ENCODE results near the gene TNS1. TPM values are rescaled to one million over a fixed set of nuclear protein-coding genes. Genes with fewer than 3 reads are reported as not detected.

Gene TNS1
- total RNA-seq, 1 donor from 2014 or later: 449 TPM

DNA sequence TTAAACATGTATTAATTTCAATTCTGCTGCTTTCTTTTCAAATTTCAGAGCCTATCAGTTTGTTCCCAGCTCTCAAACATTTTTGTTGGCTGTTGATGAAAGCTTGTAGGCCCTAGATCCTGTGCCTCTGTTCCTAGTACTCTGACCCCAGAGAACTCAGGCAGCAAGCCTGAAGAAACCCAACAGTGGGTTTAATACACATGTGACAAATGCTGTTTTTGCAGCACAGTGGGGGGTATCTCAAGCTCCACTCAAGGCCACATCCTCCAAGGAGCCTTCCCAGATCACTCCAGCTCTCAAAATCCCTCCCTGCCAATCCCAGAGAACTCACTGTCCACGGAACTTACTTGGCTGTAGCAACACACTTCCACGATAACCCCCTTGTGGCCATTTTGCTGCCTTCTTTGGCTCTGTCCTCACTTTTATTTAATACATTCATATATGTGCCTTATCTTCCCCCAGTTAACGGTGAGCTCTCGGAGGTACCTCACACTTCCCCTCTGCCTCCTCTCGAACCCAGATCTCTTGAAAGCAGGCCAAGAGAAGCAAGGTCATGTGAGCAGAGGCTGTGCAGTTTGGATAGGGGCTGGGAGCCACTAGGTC lies 122.4 kb downstream of the TNS1 start:
- DNase-seq (ENCODE audit: low spot score): no peak

DNA sequence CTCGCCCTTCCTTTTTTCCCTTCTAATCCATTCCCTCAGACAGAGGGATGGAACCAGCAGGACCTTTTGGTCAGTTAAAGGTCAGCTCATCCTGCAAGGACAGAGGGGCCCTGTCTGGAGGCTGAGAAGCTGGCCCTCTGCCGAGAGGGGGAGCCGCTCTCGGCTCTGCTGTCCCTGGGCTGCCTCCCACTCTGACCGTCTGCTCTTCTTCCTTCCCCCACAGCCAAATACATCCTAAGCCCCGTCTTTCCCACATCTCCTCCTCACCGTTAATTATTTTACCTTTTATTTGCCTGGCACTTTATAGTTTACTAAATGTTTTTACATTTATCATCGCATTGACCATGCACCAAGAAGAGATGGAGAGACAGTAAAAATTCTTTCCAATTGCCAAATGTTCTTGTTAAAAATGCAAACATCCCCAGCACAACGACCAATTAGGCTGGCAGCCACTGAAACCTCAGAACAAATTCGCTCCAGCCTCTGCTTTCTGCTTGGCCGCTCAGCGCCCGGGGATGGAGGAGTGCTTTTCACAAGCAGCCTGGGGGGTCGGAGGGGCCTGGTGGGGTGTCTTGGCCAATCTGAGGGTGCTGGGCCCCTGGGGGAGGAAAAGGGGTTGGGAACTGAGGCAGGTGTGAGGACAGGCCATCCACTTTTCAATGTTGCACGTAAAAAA lies 123.7 kb downstream of the TNS1 start:
- no peak for DNase-seq (ENCODE audit: low spot score)

DNA sequence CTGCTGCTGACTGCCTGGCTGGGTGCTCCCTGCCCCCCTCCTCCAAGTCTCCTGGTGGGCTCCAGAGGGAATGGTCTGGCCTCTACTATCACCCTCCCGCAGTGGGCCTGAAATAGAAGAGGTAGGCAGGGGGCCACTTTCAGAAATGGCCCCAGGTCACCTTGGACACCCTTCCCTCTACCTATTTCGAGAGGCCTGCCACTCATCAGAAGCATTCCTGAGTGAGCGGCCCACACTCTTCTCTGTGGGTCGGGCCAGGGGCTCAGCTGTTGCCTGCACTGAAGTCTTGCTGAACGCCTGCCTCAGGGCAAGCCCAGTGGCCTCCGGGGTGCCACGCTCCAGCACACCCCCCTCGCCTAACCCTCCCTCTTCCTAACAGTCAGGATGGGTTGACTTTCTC lies 124.9 kb downstream of the TNS1 start:
- DNase-seq (ENCODE audit: low spot score): no peak

DNA sequence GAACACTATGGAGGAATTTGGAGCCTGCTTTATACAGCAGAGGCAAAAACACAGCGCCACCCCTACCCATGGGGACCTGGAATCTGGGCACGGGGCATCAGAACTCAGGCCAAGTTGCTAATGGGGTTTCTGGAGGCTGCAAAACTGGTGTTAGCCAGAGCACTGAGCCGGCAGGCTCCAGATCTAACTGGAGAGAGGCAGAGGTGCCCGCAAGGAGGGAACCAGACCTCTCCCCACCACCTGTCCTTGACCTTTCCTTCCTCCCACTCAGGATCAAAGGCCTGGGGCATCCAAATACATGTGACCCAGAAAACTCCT lies 126.6 kb downstream of the TNS1 start:
- DNase-seq (ENCODE audit: low spot score): no peak

DNA sequence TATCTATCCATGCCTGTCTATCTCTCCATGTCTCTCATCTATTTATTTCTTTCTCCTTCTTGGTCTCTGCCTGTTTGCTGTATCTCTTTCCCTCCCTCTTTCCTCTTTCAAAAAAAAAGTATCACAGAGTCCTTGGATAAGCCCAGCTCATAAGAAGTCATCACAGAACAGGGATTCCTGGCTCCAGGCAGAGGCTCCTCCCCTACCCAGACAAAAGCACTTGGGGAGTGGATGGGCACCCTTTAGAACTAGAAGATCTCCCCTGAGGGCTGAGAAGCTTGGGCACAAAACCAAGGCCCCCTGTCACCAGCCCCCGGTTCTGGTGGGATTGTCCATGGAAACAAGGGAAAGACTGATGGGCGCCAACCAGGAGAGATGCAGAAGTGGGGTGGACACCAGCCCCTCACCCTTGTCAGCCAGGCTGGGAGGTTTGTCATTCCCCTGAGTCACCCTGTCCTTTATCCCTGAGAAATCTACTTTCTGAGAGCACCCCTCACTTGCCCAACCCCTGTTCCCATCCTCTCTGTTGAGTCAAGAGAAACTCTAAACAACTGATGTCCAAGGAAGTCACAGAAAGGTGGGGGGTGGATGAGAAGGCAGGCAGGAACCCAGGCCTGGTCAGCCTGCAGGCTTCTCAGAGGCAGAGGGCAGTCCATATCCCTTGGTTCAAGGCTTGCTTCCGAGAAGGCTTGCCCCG lies 127.1 kb downstream of the TNS1 start:
- DNase-seq (ENCODE audit: low spot score): no peak

DNA sequence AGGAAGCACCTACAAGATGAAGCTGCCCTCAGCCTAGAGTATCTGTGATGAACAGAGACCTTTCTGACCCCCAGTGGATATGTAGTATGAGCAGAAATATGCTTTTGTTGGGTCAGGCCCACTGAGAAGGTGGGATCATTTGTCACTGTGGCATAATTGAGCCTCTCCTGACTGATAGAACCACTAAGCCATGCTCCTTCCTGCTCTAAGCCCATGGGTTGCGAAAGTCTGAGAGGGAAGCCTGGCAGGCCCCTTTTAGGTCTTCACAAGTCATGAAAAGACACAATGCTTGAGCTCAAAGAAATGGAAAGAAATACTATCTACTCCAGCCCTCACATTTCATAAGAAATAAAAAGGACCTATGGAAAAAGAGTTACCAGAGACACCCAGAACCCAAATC lies 127.7 kb downstream of the TNS1 start:
- no peak for DNase-seq (ENCODE audit: low spot score)

DNA sequence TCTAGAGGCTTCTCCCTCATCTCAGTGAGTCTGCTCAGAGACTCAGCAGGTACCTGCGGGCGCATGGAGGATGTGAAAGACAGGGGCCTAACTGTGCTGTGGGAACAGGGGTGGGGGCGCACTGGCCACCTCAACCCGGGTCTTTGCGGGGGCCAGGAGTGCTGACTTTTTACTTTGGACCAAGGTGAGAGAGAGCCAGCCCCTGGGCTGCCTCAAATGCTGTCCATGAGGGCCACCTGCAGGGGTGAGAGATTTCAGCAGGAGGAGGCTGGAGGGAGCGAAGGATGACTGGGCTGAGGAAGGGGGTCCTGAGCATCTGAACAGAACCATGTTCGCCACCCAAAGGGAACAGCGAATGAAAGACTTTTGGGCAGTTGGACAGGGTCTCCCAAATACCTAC lies 129.4 kb downstream of the TNS1 start:
- no peak for DNase-seq (ENCODE audit: low spot score)

DNA sequence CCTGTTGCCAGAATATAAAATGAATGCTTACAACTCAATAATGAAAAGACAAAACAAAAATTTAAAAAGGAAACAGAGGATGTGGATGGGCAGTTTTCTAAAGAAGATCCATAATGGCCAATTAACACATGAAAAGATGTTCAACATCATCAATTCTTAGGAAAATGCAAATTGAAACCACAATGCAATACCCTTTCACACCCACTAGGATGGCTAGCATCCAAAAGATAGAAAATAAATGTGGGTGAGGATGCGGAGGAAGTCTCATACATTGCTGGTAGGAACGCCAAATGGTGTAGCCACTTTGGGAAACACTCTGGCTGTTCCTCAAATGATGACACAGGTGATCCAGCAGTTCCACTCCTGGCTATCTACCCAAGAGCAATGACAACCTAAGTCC lies 130.5 kb downstream of the TNS1 start:
- DNase-seq (ENCODE audit: low spot score): no peak

DNA sequence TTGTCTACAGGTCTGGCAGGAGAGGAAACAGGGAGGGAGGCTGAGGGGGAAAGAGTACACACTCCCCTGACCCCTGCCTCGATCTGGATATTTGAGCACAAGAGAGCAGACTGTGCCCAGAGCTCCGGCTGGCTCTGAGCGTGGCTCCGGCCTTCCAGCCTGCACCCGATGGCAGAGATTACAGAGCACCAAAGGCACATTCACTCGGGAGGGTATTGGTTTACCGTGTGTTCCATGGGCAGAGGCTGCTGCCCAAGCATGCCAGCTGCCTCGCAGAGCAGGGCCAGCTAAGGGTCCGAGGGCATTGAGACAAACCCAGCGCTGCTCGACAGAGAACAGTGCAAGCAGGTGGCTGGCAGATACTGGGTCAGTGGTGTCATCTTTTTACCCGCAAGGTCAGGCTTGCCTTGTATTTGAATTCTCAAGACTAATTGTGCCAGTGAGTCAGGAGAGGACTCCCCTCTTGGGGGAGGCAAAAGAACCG lies 132.2 kb downstream of the TNS1 start:
- no peak for DNase-seq (ENCODE audit: low spot score)

DNA sequence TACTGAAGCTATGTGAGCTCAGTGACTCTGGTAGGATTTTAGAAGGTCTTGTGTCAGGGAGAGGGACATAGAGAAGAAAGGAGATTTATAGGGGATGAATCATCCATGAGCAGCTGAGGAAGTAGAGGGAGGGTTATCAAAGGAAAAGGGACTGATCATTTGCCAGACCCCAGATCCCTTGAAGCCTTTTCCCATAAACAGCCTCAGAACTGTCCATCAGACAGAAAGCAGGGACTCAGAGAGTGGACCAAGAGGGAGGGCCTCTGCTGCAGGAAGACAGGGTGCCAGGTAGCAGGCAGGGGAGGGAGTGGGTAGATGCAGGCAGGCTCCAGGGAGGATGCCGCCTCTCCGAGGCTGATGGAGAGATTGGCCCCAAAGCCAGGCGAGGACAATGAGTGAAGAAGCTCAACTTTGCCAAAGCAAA lies 133.9 kb downstream of the TNS1 start:
- no peak for DNase-seq (ENCODE audit: low spot score)

DNA sequence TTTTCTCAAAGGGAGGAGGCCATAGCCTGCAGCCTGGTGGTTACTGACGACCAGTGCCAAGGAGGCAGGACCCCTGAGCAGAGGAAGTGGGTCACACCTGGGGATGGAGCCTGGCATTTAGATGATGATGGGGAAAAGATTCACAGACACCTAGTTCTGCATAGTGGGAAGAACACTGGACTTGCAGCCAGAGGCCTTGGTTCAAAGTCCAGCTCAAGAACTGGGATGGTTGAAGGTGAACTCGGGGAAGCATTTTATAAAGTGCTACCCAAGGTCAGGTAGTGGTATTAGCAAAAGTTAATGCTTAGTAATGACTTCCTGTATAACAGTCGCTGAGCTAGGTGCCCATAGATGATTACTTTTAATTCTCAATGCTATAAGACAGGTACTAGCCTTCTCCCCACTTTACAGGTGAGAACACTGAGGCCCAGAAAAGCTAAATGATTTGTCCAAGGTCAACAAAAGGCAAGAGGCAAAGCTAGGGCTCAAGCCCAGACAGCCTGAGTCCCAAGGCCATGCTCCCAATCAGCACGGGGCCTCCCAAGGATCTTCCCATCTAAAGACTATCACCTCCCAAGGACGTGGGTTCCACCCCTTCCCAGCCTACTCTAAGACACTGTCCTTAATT lies 134.4 kb downstream of the TNS1 start:
- no peak for DNase-seq (ENCODE audit: low spot score)

DNA sequence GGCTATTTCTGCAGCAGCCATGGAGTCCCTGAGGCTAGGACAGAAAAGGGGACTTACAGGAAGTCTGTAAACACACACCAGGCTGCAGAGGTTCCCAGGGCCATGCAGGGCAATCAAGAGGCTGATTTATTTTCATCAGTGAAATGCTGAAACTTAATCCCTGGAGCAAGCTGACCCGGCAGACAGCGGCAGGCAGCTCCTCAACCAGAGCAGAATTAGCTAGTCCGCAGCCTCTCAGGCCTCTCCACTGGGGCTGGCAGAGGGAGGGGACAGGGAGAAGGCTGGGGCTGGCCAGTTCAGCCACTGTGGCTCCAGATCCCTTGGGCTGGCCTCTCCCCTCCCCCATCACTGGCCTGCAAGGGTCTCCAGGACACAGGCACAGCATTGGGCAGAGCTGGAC lies 136.3 kb downstream of the TNS1 start:
- DNase-seq (ENCODE audit: low spot score): no peak

DNA sequence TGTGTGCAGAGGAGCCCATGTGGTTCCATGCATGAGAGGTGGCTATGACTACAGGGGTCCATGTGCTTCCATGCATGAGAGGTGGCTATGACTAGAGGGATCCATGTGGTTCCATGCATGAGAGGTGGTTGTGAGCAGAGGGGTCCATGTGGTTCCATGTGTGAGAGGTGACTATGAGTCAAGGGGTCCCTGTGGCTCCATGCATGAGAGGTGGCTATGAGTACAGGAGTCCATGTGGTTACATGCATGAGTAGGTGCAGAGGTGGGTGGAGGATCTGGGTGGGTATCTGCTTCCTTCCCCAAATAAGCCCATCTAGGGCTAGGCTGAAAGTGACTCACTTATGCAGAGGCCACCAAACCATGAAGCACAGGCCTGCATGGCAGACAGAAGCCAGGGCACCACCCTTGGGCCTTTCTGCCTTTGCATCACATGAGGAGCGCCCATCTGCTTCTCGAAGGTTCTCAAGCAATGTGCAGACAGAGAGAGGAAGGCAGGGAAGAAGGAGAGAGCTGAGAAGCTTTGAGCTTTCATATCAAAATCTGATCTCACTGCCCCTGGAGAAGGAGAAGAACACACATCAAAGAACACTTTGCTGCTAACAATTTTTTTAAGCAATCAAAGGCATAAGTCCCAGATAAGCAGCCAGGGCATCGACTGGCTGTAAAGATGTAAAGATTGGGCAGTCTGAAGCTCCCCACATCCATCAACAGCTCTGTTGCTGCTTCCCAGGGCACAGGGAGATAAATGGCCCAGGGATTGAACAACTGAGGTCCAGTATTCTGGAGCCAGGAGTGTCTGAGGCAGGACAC lies 137.6 kb downstream of the TNS1 start:
- DNase-seq (ENCODE audit: low spot score): no peak

DNA sequence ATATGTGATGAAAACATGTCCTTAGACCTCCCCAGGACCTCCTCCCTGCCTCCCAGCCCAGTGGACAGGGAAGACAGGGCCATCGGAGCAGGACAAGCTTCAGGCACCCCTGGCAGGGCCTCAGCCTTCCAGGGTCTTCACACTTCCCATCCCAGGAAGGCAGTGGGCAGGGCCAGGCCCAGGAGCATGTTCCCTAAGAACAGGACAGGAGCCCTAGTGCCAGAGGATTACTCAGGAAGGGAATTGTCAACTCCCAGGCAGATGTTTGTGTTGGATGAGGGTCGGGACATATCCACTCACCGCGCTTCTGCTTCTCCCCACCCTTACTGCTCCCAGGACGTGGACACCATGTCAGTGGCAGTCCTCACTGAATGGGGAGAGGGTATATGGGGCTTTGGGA lies 138.9 kb downstream of the TNS1 start:
- no peak for DNase-seq (ENCODE audit: low spot score)

DNA sequence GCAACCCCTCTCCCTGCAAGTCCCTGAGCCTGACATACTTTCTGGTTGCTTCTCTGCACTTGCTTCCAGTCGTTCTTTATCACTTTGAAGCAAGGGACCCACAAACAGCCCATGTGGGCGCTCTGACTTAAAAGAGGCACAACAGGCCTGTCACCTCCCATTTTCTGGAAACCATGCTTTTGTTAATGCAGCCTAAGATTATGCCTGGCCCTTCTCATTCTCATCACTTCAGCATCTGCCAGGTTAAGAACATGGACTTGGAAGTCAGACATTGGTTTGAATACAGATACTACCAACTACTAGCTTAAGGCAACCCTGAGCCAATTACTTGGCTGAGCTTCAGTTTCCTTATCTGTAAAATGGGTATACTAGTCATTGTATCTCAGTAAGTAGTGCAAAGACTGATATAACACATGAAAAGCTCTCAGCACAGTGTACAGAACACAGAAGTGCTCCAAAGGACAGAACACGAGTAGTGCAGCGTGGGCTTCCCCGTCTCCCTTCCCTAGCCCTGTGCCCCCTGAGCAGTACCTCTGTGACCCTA lies 141.4 kb downstream of the TNS1 start:
- DNase-seq (ENCODE audit: low spot score): no peak

DNA sequence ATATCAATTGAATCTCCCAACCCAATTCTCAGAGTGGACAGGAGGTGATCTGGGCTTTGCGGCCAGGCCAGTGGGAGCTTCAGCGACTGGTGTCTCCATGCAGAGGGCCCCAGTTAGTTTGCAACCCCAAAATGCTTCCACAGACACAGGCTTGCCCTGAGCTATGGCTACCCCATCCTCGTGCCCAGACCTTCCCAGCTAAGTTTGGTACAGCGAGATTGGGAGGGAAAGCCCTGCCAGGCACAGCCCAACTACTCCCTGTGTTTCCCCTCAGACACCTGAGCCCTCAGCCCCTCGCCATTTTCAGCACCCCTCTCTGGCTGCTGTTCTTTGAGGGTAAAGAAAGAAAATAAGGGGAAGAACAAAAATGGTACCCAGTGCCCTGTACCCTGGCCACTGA lies 142.9 kb downstream of the TNS1 start:
- DNase-seq (ENCODE audit: low spot score): no peak

DNA sequence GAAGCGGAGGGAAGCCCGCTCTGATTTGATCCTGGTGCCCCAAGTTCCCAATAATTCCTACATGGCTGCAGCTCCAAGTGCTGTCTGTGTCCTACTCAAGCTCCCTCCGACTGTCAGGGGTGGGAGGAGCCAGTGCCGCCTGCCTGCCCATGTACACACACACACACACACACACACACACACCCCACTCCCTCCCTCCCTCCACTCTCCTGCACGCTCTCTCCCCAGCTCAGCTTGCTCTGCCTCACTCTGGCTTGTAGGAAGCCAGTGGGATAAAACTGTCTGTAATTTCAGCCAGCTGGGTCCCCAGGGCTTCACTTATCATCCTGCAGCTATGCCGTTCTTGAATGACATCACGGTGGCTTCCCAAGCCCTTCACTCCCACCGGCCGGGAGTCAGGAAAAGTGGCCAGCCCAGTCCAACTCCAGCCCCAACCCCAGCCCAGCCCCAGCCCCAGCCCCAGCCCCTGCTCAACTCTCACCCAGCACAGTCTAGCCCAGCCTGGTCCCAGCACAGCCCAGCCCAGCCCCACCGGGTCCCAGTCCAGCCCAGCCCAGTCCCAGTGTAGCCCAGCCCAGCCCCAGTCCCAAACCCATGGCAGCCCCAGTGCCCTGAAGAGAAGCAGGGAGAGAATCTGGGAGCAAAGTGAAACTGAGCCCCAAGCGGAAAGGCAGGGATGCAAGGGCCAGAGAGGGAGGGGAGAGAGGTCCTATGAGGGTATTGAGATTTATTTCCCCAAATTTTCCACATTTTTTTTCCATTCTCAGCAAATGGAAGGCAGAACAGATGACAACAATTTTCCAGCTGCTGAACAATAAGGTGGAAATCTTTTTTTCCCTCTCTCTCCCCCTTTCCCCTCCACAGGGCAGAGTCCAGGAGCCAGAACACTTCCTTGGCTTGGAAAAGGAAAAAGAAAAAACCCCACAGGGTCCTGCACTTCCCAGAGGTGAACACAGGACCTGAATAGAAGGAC lies 144.0 kb downstream of the TNS1 start:
- no peak for DNase-seq (ENCODE audit: low spot score)

DNA sequence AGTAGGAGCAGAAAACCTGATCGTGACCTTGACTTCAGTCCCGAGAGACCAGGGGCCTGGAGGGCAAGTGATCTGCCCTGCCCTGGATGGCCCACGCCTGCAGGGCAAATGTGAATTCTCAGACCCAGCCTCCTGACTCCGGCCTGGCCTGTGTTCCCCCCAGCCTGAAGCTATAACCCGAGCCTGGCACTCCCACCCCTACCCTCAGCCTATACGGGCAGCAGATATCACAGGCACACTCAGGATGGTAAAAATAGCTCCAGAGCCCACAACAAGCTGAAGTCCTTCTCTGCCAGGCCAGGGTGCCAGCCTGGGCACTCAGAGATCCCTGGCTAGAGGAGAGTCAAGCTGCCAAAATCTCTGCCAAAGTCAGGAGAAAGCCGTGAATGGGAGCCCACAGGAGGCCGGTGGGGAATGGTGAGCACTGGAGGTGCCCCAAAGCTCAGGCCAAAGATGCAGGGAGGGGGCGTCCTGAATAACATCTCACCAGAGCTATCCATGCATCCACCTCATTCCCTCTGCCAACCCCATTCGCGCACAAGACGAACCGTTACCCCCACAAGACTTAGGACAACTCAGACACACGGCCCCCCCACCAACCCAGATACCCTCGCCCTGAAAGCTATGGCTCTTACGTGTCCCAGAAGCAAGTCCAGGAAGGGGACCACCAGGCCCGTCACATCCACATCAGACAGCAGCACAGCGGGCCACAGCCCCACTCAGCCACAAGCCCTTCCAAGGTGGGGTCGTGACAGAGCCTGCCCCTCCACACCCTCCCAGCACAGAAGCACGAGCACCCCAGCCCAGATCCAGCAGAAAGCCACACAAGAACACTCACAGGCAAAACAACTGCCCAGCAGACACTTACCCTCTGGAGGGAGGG lies 144.9 kb downstream of the TNS1 start:
- DNase-seq (ENCODE audit: low spot score): no peak

DNA sequence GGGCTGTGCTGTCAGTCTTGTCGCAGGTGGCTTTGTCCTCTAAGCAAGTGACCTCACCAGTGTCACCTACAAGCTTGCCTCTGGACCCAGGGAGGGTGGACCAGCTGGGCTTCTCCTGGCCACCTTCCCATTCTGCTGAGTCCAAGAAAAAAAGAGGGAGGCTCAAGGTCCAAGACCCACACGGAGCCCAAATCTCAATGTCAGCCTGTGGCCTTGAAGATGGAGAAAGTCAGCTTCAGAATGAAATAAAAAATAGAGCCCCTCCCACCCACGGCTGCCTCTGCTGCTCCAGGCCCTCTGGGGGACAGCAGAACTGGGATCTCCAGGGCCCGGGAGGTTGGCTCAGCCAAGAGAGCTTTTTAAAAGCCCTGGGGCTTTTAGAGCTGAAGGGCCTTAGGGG lies 145.9 kb downstream of the TNS1 start:
- DNase-seq (ENCODE audit: low spot score): no peak

All from mesenteric fat pad (tissue), 1 donor.